Right lung (tissue), 5 donors: ENCODE data around the gene FKBP1A. TPM values are rescaled to one million over a fixed set of nuclear protein-coding genes. Genes with fewer than 3 reads are reported as not detected.

Source experiments
- DNase-seq, 2 donors: peaks; one replicate each; pipeline ENCODE4 v3.0.0-alpha.2; 2013
- polyA plus RNA-seq, 5 donors: library from polyadenylated mRNA; unstranded; fragments of 120-200 nt; gene quantifications; one replicate each; pipeline versions ENCODE4 v1.2.1 to v1.2.3, GENCODE V29; 2013; ENCODE audit warnings: inconsistent platforms in 1 of 5, low replicate concordance in 1 of 5; ENCODE audit not compliant: insufficient read length in 5 of 5, insufficient read depth in 1 of 5

FKBP1A gene
- polyA plus RNA-seq, 5 donors = 439 to 529 (median 459) TPM

GRCh38 chr20:1389703-1390580 lies 2.9 kb downstream of the FKBP1A start:
- DNase-seq = no peak

GRCh38 chr20:1388741-1389483 lies 3.9 kb downstream of the FKBP1A start:
- no peak for DNase-seq

- DNase-seq = no peak
Measured at GRCh38 chr20:1388253-1388652, 4.6 kb downstream of the FKBP1A start.

GRCh38 chr20:1386323-1386722 lies 6.5 kb downstream of the FKBP1A start:
- no peak for DNase-seq

- DNase-seq = no peak
Measured at GRCh38 chr20:1383623-1384404, 9.0 kb downstream of the FKBP1A start.

- DNase-seq = no peak
Measured at GRCh38 chr20:1382670-1383069, 10.2 kb downstream of the FKBP1A start.

GRCh38 chr20:1381753-1382591 lies 10.9 kb downstream of the FKBP1A start:
- DNase-seq = no peak

- DNase-seq = no peak
Measured at GRCh38 chr20:1378735-1379125, 14.1 kb downstream of the FKBP1A start.

GRCh38 chr20:1377984-1378734 lies 14.7 kb downstream of the FKBP1A start:
- no peak for DNase-seq

GRCh38 chr20:1377341-1377871 lies 15.4 kb downstream of the FKBP1A start:
- no peak for DNase-seq

- no peak for DNase-seq
Measured at GRCh38 chr20:1376408-1377270, 16.2 kb downstream of the FKBP1A start.

GRCh38 chr20:1376007-1376406 lies 16.8 kb downstream of the FKBP1A start:
- no peak for DNase-seq

GRCh38 chr20:1375515-1375914 lies 17.3 kb downstream of the FKBP1A start:
- DNase-seq = no peak

- DNase-seq = no peak
Measured at GRCh38 chr20:1374246-1374645, 18.6 kb downstream of the FKBP1A start.

- DNase-seq = no peak
Measured at GRCh38 chr20:1373614-1374013, 19.2 kb downstream of the FKBP1A start.

- no peak for DNase-seq
Measured at GRCh38 chr20:1373036-1373435, 19.8 kb downstream of the FKBP1A start.

GRCh38 chr20:1371830-1372539 lies 20.9 kb downstream of the FKBP1A start:
- no peak for DNase-seq

GRCh38 chr20:1371202-1371782 lies 21.6 kb downstream of the FKBP1A start:
- no peak for DNase-seq
